HG03558 (cell line): ENCODE results near the gene SGIP1.

Experiments used
- ATAC-seq: cut with Tn5 transposase; IDR thresholded peaks from one replicate; pipeline ENCODE4 v1.9.1; 2021; ENCODE audit warnings: moderate number of reproducible peaks; ENCODE audit not compliant: unreplicated experiment; ENCODE audit errors: extremely low read depth

Gene SGIP1

GRCh38 chr1:66598670-66599069 lies 64.7 kb downstream of the SGIP1 start:
- ATAC-seq = no peak

GRCh38 chr1:66599346-66599745 lies 65.4 kb downstream of the SGIP1 start:
- no peak for ATAC-seq

GRCh38 chr1:66599899-66600737 lies 66.2 kb downstream of the SGIP1 start:
- no peak for ATAC-seq

- ATAC-seq = no peak
These were observed 71.6 kb downstream of the SGIP1 start for GRCh38 chr1:66605419-66605997.

GRCh38 chr1:66606362-66607065 lies 72.6 kb downstream of the SGIP1 start:
- no peak for ATAC-seq

GRCh38 chr1:66607458-66607857 lies 73.5 kb downstream of the SGIP1 start:
- ATAC-seq = no peak

- no peak for ATAC-seq
These were observed 79.2 kb downstream of the SGIP1 start for GRCh38 chr1:66613187-66613586.

GRCh38 chr1:66617362-66618184 lies 83.6 kb downstream of the SGIP1 start:
- no peak for ATAC-seq

- no peak for ATAC-seq
These were observed 84.4 kb downstream of the SGIP1 start for GRCh38 chr1:66618390-66618789.

GRCh38 chr1:66623812-66624211 lies 89.9 kb downstream of the SGIP1 start:
- ATAC-seq = no peak

- no peak for ATAC-seq
These were observed 90.6 kb downstream of the SGIP1 start for GRCh38 chr1:66624412-66625060.

- no peak for ATAC-seq
These were observed 92.3 kb downstream of the SGIP1 start for GRCh38 chr1:66626261-66626660.

- no peak for ATAC-seq
These were observed 95.0 kb downstream of the SGIP1 start for GRCh38 chr1:66628926-66629325.

GRCh38 chr1:66633159-66633558 lies 99.2 kb downstream of the SGIP1 start:
- no peak for ATAC-seq

- ATAC-seq = no peak
These were observed 103.2 kb downstream of the SGIP1 start for GRCh38 chr1:66637146-66637545.

GRCh38 chr1:66641891-66642473 lies 108.0 kb downstream of the SGIP1 start:
- ATAC-seq = no peak

GRCh38 chr1:66642992-66643391 lies 109.0 kb downstream of the SGIP1 start:
- ATAC-seq = no peak

GRCh38 chr1:66644331-66644730 lies 110.4 kb downstream of the SGIP1 start:
- no peak for ATAC-seq

- peak; percentile 72 for ATAC-seq
These were observed 115.1 kb downstream of the SGIP1 start for GRCh38 chr1:66648901-66649595.
